GM18499 (cell line): ENCODE results near the gene USP7.
"Not testable (repeated sequence)": the region's sequence is repeated elsewhere in the genome, so short reads cannot be mapped to it uniquely, and the experiment has no call there.

ENCODE experiments used
- ATAC-seq: cut with Tn5 transposase; IDR thresholded peaks from one replicate; pipeline ENCODE4 v1.9.1; 2021; ENCODE audit warnings: moderate number of reproducible peaks; ENCODE audit not compliant: insufficient read depth, unreplicated experiment

Gene USP7

DNA sequence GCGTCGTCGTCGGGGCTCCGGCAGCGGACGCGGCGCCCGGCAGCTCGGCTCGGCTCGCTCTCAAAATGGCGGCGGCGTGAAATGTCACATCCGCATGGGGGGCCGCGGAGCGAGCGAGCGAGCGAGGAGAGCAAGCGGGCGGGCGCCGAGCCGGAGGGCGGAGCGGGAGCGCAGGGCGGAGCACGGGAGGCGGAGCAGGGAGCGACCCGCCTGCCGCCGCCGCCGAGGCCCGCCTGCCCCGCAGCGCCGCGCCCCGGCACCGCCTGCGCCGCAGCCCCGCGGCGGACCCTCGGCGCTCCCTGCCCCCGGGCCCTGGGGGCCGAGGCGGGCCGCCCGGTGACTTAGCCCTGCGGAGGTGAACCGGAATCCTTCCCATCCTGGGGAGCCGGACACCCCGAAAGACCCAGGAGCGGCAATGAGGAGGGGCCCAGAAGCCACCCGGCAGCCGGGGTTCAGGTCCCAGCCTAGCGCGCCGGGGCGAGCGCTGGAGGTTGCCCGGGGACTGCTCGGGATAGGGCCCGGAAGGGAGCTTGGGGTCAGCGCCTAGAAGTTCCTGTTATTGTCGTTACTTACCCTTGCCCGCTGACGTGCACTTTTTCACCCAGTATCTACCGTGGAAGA is at the start of gene USP7:
USP7 (minus strand) TSS at position 86 of the 621 bp plus-strand sequence. CDS start 621 bp downstream, outside the sequence.
- ATAC-seq = no peak

DNA sequence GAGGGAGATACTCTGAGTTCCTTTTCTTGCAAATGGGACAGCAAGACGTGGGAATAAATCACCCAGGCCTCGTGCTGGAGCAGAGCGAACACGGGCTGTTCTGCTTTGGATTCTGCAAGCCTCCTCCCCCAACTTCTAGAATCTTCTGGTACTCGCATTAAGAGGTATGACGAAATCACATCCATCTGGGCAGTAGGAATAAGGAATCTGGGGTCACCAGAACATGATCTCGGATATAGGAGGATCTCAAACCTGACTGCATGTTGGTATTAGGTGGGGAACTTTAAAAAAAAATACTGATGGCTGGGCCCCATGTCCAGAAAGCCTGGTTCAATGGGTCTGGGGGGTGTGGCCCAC is 49.8 kb upstream of the USP7 start:
- no peak for ATAC-seq

GRCh38 chr16:9012848-9013507 is 49.3 kb upstream of the USP7 start:
- no peak for ATAC-seq

- ATAC-seq = no peak
Observed at GRCh38 chr16:9012330-9012729, 48.6 kb upstream of the USP7 start.

GRCh38 chr16:9008601-9009260 is 45.0 kb upstream of the USP7 start:
- no peak for ATAC-seq

DNA sequence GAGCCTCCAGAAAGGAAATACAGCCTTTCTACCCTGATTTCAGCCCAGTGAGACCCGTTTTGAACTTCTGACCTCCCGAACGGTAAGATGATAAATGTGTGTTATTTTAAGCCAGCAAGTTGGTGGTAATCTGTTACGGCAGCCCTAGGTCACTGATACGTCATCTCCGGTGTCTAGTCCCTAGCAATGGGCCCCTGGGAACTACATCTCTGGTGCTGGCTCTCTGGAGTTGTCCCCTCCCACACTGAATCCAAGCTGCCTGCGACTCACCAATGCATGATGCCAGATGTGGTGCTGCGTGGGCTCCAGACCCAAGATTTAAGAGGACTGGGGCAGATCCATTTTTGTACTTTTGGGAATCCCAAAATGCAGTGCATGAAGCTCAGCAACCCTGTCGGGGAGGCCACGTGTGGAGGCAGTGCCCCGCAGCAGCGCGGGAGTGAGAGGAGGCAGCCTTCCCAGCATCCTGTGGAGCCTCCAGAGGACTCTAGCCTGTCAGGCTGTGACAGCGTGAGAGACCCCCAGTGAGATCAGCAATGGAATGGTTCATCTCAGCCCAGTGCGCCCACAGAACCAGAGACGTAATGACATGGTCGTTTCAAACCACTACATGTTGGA is 43.6 kb upstream of the USP7 start:
- no peak for ATAC-seq

- no peak for ATAC-seq
Observed at GRCh38 chr16:9004183-9004582, 40.5 kb upstream of the USP7 start.

GRCh38 chr16:9003763-9004162 is 40.1 kb upstream of the USP7 start:
- ATAC-seq = no peak

- ATAC-seq = no peak
Observed at GRCh38 chr16:9003322-9003721, 39.6 kb upstream of the USP7 start.

DNA sequence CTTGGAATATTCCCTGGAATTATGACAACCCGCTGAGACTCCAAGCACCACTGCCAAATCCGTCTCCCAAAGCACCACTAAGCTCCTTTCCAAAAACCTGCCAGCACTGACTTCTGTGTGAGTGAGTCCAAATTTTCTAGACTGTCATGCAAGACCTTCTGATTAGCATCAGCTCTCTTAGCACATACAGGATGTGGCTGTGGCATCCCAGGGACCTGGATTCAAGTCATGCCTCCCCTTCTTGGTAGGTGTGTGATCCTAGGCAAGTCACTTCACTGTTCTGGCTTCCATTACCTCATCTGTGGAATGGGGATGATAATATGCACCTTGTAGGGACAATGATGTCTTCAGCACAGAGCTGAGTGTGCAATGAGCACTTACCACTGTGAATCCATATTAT is 38.3 kb upstream of the USP7 start:
- ATAC-seq = no peak

DNA sequence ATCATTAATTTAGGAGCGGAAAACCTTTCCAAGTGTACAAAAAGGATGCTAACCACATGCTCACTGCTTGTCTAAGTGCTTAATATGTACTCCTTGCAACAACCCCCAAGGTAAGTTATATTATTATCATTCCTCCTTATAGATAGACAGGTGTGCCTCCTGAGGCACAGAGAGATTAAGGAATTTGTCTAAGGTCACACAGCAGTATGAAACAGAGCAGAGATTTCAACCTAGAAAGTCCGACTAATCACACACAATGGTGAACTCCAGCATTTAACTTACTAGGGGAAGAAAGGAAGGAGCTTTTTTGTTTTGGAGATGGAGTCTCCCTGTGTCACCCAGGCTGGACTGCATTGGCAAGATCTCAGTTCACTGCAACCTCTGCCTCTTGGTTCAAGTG is 37.0 kb upstream of the USP7 start:
- ATAC-seq = no peak

- ATAC-seq = no peak
Observed at GRCh38 chr16:8999800-9000199, 36.1 kb upstream of the USP7 start.

DNA sequence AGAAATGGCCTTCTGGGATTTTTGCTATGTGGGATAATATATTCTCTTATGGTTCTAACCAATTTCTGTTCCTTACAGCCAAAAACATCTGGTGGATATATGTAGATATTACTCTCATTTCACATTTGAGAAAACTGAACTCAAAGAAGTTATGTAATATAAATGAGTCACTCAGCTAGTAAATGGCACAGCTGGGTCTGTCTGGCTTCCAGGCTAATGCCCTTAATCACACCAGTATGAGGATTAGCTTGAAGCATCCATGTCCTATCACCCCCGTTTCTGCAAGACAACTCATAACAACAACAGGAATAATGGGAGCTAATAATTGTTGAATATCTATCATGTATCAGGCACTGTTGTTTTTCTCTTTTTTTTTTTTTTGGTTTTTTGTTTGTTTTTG is 34.4 kb upstream of the USP7 start:
- ATAC-seq = no peak

DNA sequence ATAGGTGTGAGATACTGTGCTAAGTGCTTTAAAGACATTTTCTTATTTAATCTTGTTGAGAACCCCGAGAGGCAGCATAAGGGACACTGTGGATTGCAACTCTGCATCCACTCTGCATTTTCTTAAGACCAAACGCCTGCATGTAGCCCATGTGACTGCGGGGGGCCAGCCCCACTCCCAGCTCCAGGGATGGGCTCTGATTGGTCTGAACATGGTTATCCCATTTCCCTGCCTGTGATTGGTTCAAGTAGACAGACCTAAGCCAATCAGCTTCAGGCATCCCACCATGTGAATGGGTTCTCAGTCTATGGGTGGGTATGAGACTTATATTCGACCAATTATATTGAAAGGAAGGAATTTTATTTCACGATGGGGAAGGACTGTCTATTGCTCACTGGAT is 33.2 kb upstream of the USP7 start:
- ATAC-seq = no peak

DNA sequence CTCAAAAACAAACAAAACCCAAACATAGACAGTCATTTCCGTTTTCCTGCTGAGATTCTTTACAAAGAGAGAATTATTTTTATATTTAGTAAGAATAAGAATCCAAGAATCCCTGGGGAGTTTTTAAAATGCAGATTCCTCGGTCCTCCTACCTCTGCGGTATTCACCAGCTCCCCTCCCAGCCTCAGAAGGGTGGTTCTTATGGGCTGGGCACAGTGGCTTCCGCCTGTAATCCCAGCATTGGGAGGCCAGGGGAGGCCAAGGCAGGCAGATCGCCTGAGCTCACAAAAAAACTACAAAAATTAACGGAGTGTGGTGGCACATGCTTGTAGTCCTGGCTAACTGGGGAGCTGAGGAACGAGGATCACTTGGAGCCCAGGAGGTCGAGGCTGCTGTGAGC is 26.7 kb upstream of the USP7 start:
- no peak for ATAC-seq

DNA sequence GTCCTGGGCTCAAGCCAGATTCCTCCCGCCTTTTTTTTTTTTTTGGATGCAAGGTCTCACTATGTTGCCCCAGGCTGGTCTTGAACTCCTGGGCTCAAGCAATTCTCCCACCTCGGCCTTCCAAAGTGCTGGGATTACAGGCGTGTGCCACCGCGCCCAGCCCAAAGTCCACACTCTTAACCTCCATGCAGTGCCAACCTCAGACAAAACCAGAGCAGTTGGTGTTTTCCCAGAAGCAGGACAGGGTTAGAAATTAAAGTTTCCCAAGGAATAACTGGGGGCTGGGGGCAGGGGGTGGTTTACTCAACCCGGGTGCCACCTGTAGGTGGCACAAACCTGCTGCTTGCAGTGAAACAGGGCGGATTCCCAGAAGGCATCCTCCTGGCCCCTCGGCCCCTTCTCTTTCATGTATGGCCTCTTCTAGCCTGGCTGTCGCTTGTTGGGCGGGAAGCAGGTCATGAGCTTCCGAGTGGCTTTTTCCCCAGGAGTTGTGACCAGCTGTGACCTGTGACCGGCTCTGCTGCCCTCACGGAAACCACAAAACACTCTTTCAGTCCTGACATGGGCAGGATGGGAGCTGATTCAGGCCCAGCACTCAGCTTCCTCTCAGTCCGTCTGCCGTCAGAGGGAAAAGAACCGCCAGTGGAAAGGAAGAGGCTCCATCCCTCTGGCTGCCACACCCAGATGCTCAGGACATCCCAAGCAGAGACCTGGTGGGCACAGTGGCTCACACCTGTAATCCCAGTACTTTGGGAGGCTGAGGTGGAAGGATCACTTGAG is 25.6 kb upstream of the USP7 start:
- ATAC-seq = no peak

DNA sequence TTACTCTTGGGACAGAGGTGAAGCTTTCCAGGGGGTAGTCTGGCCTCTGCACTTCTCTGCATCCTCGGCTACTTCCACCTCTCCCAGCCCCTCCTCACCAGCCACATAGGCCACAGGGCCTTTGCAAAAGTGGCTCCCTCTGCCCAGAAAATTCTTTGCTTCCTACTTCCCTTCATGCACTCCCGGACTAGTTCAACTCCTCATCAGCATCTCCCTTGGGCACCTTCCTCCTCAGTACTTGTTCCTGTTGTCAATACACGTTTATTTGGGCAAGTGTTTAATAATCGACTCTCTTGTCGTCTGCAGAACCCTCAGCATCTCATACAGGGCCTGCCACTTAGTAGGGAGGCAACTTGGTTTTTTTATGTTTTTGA is 23.1 kb upstream of the USP7 start:
- ATAC-seq = no peak

- no peak for ATAC-seq
Observed at GRCh38 chr16:8986111-8986510, 22.4 kb upstream of the USP7 start.

DNA sequence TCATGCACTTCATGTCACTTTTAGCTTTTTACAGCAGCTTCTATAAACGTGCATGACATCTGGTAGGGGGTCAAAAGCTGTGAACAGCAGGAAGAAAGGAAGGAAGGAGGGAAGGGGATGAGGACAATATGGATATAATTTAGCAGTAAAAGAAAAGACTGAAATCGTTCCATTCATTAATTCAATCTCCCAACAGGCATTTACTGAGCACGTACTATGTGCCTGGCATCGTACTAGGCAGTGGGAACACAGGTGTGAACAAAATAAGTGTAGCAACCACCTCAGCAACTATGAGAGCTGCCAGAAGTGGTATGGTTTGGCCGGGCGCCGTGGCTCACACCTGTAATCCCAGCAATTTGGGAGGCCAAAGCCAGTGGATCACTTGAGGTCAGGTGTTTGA is 19.1 kb upstream of the USP7 start:
- ATAC-seq = no peak

GRCh38 chr16:8981901-8982300 is 18.2 kb upstream of the USP7 start:
- not testable (repeated sequence) for ATAC-seq

DNA sequence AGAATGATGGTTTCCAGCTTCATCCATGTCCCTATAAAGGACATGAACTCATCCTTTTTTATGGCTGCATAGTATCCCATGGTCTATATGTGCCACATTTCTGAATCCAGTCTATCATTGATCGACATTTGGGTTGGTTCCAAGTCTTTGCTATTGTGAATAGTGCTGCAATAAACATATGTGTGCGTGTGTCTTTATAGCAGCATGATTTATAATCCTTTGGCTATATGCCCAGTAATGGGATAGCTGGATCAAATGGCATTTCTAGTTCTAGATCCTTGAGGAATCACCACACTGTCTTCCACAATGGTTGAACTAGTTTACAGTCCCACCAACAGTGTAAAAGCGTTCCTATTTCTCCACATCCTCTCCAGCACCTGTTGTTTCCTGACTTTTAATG is 12.5 kb upstream of the USP7 start:
- ATAC-seq = not testable (repeated sequence)
